Measurements from ENCODE around the gene CCNY.
A peak's percentile ranks its signal among the peaks of the same experiment; 100 is the strongest.

Gene CCNY

GRCh38 chr10:35463105-35463867 is 127.0 kb downstream of the CCNY start:
- no peak overlapping the region for H3K4me3 ChIP-seq
- H3K27ac ChIP-seq, result no peak overlapping the region

GRCh38 chr10:35463878-35464277 is 127.6 kb downstream of the CCNY start:
- H3K4me3 ChIP-seq, result no peak overlapping the region
- no peak overlapping the region for H3K27ac ChIP-seq

- H3K4me3 ChIP-seq, result no peak overlapping the region
- no peak overlapping the region for H3K27ac ChIP-seq
Observed at GRCh38 chr10:35464825-35465456, 128.6 kb downstream of the CCNY start.

- H3K27ac ChIP-seq, result no peak overlapping the region
- no peak overlapping the region for H3K4me3 ChIP-seq
Observed at GRCh38 chr10:35465673-35466072, 129.4 kb downstream of the CCNY start.

- H3K4me3 ChIP-seq, result no peak overlapping the region
- H3K27ac ChIP-seq, result no peak overlapping the region
Observed at GRCh38 chr10:35466170-35466569, 129.9 kb downstream of the CCNY start.

GRCh38 chr10:35466661-35467060 is 130.4 kb downstream of the CCNY start:
- Histone ChIP-seq H3K27ac (no peak overlapping the region), H3K4me3 (no peak overlapping the region)

- H3K27ac ChIP-seq, result no peak overlapping the region
- H3K4me3 ChIP-seq, result no peak overlapping the region
Observed at GRCh38 chr10:35467186-35467585, 130.9 kb downstream of the CCNY start.

- Histone ChIP-seq H3K27ac (no peak overlapping the region), H3K4me3 (no peak overlapping the region)
Observed at GRCh38 chr10:35470248-35470924, 134.1 kb downstream of the CCNY start.

GRCh38 chr10:35470925-35471315 is 134.6 kb downstream of the CCNY start:
- H3K27ac ChIP-seq, result no peak overlapping the region
- H3K4me3 ChIP-seq, result no peak overlapping the region

GRCh38 chr10:35471435-35471834 is 135.1 kb downstream of the CCNY start:
- no peak overlapping the region for H3K27ac ChIP-seq
- H3K4me3 ChIP-seq, result no peak overlapping the region

- no peak overlapping the region for H3K27ac ChIP-seq
Observed at GRCh38 chr10:35480142-35480541, 143.8 kb downstream of the CCNY start.

GRCh38 chr10:35481413-35481812 is 145.1 kb downstream of the CCNY start:
- Histone ChIP-seq H3K4me3 (no peak overlapping the region), H3K27ac (no peak overlapping the region)

More at GRCh38 chr10:35480142-35480541, 143.8 kb downstream of the CCNY start:
- H3K4me3 ChIP-seq, result no peak overlapping the region

GRCh38 chr10:35486297-35486990 is 150.1 kb downstream of the CCNY start:
- H3K4me3 ChIP-seq, result no peak overlapping the region
- H3K27ac ChIP-seq, result peak overlapping the region in 1 of 21 experiments; percentile 12

- Histone ChIP-seq H3K4me3 (no peak overlapping the region), H3K27ac (peak overlapping the region in 3 of 21 experiments; percentile 1 to 40 (median 20))
Observed at GRCh38 chr10:35487336-35488034, 151.2 kb downstream of the CCNY start.

GRCh38 chr10:35488228-35488627 is 151.9 kb downstream of the CCNY start:
- Histone ChIP-seq H3K4me3 (no peak overlapping the region), H3K27ac (no peak overlapping the region)

- H3K4me3 ChIP-seq, result no peak overlapping the region
- no peak overlapping the region for H3K27ac ChIP-seq
Observed at GRCh38 chr10:35492386-35493195, 156.3 kb downstream of the CCNY start.

GRCh38 chr10:35493196-35494118 is 157.1 kb downstream of the CCNY start:
- Histone ChIP-seq H3K27ac (no peak overlapping the region), H3K4me3 (no peak overlapping the region)

Measured in skin epidermis (tissue), 12 donors.